Panc1 (cell line): ENCODE results near the gene MAGI3. TPM values are rescaled to one million over a fixed set of nuclear protein-coding genes. Genes with fewer than 3 reads are reported as not detected.

Experiments used
- ATAC-seq: fragments of 200-7000 bp; cut with Tn5 transposase; 2 replicates; pipeline ENCODE4 v1.9.1; 2020; ENCODE audit warnings: mild to moderate bottlenecking, moderate library complexity
- BruUV-seq: library from RNA; stranded (reverse); fragments of 400-500 nt; replicated peaks from 2 replicates; lab custom pipeline; 2021; lab: Mats Ljungman, UMichigan
- CTCF ChIA-PET: fragments of 300-600 bp; sonication (Branson Sonifier 250); formaldehyde crosslinking; loops from one replicate; lab custom pipeline; 2022; ENCODE audit warnings: antibody characterized with exemption; lab: Charles Lee
- POLR2A ChIA-PET: fragments of 300-600 bp; sonication (Branson Sonifier 250); formaldehyde crosslinking; loops from one replicate; lab custom pipeline; 2022; ENCODE audit warnings: antibody characterized with exemption; lab: Charles Lee
- DNase-seq: peaks from one replicate; pipeline ENCODE4 v3.0.0-alpha.2; 2010; ENCODE audit warnings: low read depth, low spot score
- H3K27ac ChIP-seq: 2 replicates; pipeline ENCODE4 v1.5.1; 2011; ENCODE audit warnings: mild to moderate bottlenecking, low read length, inconsistent platforms
- H3K27me3 ChIP-seq: fragments of 200-500 bp; sonication (Bioruptor generic); 2 replicates; pipeline ENCODE4 v1.6.0; 2014; ENCODE audit warnings: low read length, inconsistent platforms; ENCODE audit not compliant: control insufficient read depth, insufficient read depth
- H3K36me3 ChIP-seq: fragments of 200-500 bp; sonication (Bioruptor generic); 2 replicates; pipeline ENCODE4 v1.5.1; 2014; ENCODE audit warnings: inconsistent platforms, mild to moderate bottlenecking, low read length, moderate library complexity; ENCODE audit not compliant: control insufficient read depth, insufficient read depth
- H3K4me1 ChIP-seq: 2 replicates; pipeline ENCODE4 v1.5.1; 2011; ENCODE audit warnings: inconsistent platforms, mild to moderate bottlenecking, low read length, moderate library complexity; ENCODE audit not compliant: control insufficient read depth, insufficient read depth
- H3K4me3 ChIP-seq, 2 experiments: 2 replicates each; pipeline ENCODE4 v1.5.1; 2011 to 2012; ENCODE audit warnings: low read depth in 2 of 2, low read length in 2 of 2, mild to moderate bottlenecking in 2 of 2, inconsistent platforms in 1 of 2, moderate library complexity in 1 of 2
- H3K9me3 ChIP-seq: fragments of 200-500 bp; sonication (Bioruptor generic); 2 replicates; pipeline ENCODE4 v1.5.1; 2014; ENCODE audit warnings: low read depth, mild to moderate bottlenecking, inconsistent platforms, low read length, moderate library complexity; ENCODE audit not compliant: control insufficient read depth, insufficient read depth
- CTCF ChIP-seq: fragments of 450-650 bp; IDR thresholded peaks from 2 replicates; pipeline ENCODE4 v1.5.1; 2017; ENCODE audit warnings: mild to moderate bottlenecking
- POLR2AphosphoS5 ChIP-seq: IDR thresholded peaks from 2 replicates; pipeline ENCODE4 v1.6.1; 2012; ENCODE audit warnings: mild to moderate bottlenecking, low read depth, low read length, moderate library complexity
- REST ChIP-seq, 2 experiments: IDR thresholded peaks; 2 replicates each; pipeline ENCODE4 v1.6.1; 2011 to 2012; ENCODE audit warnings: low read depth in 2 of 2, control low read depth in 1 of 2, low read length in 1 of 2, mild to moderate bottlenecking in 1 of 2, moderate library complexity in 1 of 2; ENCODE audit not compliant: insufficient read depth in 1 of 2
- SIN3A ChIP-seq: IDR thresholded peaks from 2 replicates; pipeline ENCODE4 v1.6.1; 2012; ENCODE audit warnings: low read depth, mild to moderate bottlenecking, low read length, moderate library complexity, borderline replicate concordance; ENCODE audit not compliant: insufficient read depth
- TCF7L2 ChIP-seq: IDR thresholded peaks from 2 replicates; pipeline ENCODE4 v1.6.1; 2011; ENCODE audit warnings: mild to moderate bottlenecking, low read depth, low read length, inconsistent platforms
- in situ Hi-C: cut with HindIII; loops from 2 replicates; pipeline ENCODE4 v1.10.0; 2016; ENCODE audit warnings: low sequenced_read_pairs, low pct_unique_long_range_greater_than_20kb
- intact Hi-C: fragments of 100-400 bp; cut with micrococcal nuclease; formaldehyde crosslinking; loops from one replicate; pipeline ENCODE4 v1.10.0; 2022; ENCODE audit not compliant: unreplicated experiment
- total RNA-seq: library from RNA; stranded (reverse); gene quantifications from one replicate; pipeline ENCODE4 v1.2.1, GENCODE V29; 2021; ENCODE audit not compliant: unreplicated experiment

Gene MAGI3
- total RNA-seq, 1 experiment from 2014 or later, result 10.9 TPM

GRCh38 chr1:113369699-113370098 is 20.6 kb upstream of the MAGI3 start:
- H3K4me1 ChIP-seq, result no peaks in the 10 kb centered on the region
- intact Hi-C loops (no loop called here), in situ Hi-C loops (no loop called here)
- BruUV-seq, result no TSS peak
- TF ChIP-seq SIN3A (no peak), POLR2AphosphoS5 (no peak), REST (IDR thresholded peaks at IDR 0.05; ENCODE audit: insufficient read depth in 1 of 2, low read depth in 2 of 2, low read length in 1 of 2) (no peak), TCF7L2 (no peak), CTCF (no peak)
- no peak overlapping the region for H3K4me3 ChIP-seq
- no peaks in the 10 kb centered on the region for H3K9me3 ChIP-seq
- no peak for ATAC-seq
- ChIA-PET POLR2A (no interaction called here), CTCF (no interaction called here)
- H3K27ac ChIP-seq, result no peak overlapping the region
- no peak for DNase-seq
- H3K36me3 ChIP-seq, result no peaks in the 10 kb centered on the region
- no peaks in the 10 kb centered on the region for H3K27me3 ChIP-seq

- Histone ChIP-seq H3K4me3 (no peak overlapping the region), H3K9me3 (no peaks in the 10 kb centered on the region), H3K36me3 (no peaks in the 10 kb centered on the region), H3K27me3 (no peaks in the 10 kb centered on the region), H3K4me1 (no peaks in the 10 kb centered on the region), H3K27ac (no peak overlapping the region)
- intact Hi-C loops (no loop called here), in situ Hi-C loops (no loop called here)
- CTCF ChIA-PET, result interaction anchor here (0.6 kb wide), 1 partner anchor 57 kb away, joined by 7 read pairs; no protein-coding TSS in a partner anchor
- DNase-seq (no peak), ATAC-seq (no peak)
- TF ChIP-seq REST (IDR thresholded peaks at IDR 0.05; ENCODE audit: insufficient read depth in 1 of 2, low read depth in 2 of 2, low read length in 1 of 2), result no peak
- no peak for TF ChIP-seq POLR2AphosphoS5
- no peak for TF ChIP-seq CTCF
- no peak for TF ChIP-seq TCF7L2
- no peak for TF ChIP-seq SIN3A
- BruUV-seq, result no TSS peak
- POLR2A ChIA-PET, result no interaction called here
Measured at GRCh38 chr1:113370868-113371267, 19.4 kb upstream of the MAGI3 start.
